ENCODE results near the gene ZBTB44.
"Not testable (repeated sequence)": the region's sequence is repeated elsewhere in the genome, so short reads cannot be mapped to it uniquely, and the experiment has no call there.

The ZBTB44 gene, protein sequence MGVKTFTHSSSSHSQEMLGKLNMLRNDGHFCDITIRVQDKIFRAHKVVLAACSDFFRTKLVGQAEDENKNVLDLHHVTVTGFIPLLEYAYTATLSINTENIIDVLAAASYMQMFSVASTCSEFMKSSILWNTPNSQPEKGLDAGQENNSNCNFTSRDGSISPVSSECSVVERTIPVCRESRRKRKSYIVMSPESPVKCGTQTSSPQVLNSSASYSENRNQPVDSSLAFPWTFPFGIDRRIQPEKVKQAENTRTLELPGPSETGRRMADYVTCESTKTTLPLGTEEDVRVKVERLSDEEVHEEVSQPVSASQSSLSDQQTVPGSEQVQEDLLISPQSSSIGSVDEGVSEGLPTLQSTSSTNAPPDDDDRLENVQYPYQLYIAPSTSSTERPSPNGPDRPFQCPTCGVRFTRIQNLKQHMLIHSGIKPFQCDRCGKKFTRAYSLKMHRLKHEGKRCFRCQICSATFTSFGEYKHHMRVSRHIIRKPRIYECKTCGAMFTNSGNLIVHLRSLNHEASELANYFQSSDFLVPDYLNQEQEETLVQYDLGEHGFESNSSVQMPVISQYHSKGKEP

DNA sequence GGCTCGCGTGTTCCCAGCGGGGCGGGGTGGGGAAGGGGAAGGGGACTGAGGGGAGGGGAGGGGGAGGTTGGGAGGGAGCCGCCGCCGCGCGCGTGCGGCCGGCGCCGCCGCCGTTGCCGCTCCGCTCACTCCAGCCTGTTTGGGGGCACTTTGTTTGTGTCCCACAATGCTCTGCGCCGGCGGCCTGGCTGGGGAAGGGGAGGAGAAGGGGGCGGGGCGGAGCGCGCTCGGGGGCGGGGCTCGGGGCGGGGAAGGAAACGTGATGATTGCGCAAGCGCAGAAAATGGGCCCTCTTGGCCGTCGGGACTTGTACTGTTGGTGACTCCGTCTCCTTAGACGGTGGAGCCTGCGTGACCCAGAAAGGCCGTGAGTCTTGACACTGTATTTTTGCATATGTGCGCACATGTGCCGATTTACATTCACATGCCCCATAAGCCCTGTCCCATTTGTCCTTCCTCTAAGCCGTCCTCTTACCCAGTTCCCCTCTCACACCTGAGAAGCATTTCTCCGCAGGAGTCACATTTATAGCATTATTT, at the start of gene ZBTB44:
ZBTB44 (minus strand) TSS at position 168 of the 536 bp plus-strand sequence. CDS start 53,044 bp downstream, outside the sequence.
- peak; percentile 96 for DNase-seq

GRCh38 chr11:130359419-130359818, 44.7 kb upstream of the ZBTB44 start:
- DNase-seq, result no peak

- no peak for DNase-seq
These were observed 43.7 kb upstream of the ZBTB44 start for GRCh38 chr11:130358398-130358797.

DNA sequence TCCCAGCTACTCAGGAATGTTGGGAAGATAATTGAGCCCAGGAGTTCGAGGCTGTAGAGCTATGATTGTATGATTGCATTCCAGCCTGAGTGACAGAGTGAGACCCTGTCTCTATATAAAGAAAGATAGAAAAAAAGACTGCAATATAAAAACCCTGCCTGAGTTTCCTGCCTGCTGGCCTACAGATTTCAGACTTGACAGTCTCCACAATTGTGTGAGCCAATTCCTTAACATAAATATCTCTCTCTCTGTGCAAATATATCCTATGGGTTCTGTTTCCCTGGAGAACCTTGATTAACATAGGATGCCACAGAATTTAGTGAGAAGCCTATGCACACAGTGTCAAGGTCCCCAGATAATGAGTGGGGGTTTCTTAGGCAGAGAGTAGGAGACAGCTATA, 32.5 kb upstream of the ZBTB44 start:
- DNase-seq, result no peak

GRCh38 chr11:130344841-130345240, 30.1 kb upstream of the ZBTB44 start:
- DNase-seq, result no peak

DNA sequence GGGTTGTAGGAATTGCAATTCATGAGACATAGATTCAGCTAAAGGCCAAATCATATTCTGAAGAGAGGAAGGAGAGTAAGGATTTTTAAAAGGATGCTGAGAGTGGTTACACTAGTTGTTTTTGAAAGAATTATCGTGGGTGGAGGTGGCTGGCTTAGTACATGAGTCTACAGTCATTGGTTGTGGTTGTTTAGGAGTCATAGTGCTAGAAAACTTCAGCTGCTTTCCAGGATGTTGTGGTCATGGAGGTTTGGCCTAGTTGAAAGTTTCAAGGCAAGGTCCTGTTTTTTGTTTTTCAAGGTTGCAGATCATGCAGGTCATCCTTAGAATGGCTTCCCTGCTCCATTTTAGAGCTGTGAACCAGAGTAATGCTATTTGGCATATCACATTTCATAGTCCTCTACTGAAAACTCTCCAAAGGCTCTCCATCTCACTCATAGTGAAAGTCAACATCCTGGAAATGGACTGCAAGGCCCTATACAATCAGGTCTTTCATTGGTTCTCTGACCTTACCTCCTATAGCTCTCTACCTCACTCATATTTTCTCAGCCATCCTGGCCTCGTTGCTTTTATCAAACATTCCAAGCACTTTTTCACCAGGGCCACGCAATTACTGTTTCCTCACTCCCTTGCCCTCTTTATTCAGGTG, 26.1 kb upstream of the ZBTB44 start:
- DNase-seq, result peak; percentile 19

- DNase-seq, result no peak
These were observed 23.9 kb upstream of the ZBTB44 start for GRCh38 chr11:130338667-130339066.

GRCh38 chr11:130337281-130338089, 22.8 kb upstream of the ZBTB44 start:
- DNase-seq, result no peak

DNA sequence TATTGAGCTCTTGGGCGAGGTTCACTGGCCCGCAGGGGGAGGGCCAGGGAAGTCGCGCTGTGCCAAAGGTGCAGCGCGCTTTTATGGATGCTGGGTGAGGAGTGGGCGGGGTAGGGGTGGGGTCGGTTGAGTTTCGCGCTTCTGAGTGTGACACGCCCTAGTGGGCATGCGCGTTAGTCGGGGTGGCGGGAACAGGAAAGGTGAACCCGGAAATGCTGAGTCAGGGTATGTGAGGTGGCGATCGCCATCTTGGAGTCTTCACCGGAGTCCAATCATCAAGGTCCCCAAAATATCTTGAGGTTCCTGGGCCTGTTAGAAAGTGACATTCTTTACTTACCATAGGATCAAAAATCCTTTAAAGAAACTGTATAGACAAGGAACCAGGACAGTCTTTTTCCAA, 16.7 kb upstream of the ZBTB44 start:
- not testable (repeated sequence) for DNase-seq

DNA sequence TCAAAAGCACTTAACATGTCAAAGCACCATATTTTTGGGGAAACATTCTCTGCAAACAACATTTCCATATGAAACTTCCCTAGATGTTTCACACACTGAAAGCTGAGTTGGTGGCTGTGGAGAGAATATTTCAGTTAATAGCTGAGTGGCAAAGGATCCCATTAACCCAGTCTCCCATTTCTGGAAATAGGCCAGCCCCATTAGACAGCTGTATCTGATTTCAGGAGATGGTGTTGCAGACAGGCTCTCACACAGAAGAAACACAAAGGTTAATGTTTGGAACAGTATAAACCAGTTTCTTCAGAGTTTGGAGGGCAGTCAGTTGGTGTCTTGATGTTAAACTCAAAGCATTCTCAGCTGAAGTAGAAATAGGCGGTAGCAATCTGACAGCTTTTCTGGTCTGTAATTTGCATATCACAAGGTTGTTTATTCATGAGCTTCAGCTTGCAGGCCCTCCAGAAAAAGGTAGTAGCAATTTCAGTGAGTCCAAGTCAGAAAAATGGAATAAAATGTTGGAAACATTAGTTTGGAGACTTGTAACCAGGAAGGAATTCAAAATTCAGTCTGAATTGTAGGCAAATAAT, 15.5 kb upstream of the ZBTB44 start:
- no peak for DNase-seq

DNA sequence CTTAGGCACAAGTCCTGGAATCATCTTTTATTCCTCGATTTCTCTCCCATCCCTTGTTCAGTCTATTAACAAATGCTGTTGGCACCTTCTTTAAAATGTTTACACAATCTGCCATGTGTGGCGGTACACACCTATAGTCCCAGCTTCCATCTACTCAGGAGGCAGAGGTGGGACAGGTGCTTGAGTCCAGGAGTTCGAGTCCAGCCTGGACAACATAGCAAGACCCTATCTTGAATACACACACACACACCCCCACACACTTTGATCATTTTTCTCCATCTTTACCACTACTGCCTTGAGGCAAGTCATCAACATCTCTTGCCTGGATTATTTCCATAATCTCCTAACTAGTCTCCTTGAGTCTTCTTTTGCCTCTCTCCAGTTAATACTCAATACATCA, 13.7 kb upstream of the ZBTB44 start:
- no peak for DNase-seq

DNA sequence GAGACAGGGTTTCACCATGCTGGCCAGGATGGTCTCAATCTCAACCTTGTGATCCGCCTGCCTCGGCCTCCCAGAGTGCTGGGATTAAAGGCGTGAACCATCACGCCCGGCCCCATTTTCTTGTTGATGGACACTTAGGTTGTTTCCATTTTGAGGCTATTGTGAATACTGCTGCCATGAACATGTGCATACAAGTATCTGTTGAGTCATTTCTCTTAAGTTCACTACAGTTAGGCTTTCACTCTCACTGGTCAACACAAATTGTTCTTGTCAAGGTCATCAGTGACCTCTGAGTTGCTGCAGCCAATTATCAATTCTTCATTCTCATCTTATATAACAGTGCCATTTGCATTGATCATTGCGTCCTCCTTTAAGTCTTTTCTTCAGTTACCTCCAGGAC, 13.0 kb upstream of the ZBTB44 start:
- no peak for DNase-seq

GRCh38 chr11:130325691-130326090, 11.0 kb upstream of the ZBTB44 start:
- DNase-seq, result no peak

DNA sequence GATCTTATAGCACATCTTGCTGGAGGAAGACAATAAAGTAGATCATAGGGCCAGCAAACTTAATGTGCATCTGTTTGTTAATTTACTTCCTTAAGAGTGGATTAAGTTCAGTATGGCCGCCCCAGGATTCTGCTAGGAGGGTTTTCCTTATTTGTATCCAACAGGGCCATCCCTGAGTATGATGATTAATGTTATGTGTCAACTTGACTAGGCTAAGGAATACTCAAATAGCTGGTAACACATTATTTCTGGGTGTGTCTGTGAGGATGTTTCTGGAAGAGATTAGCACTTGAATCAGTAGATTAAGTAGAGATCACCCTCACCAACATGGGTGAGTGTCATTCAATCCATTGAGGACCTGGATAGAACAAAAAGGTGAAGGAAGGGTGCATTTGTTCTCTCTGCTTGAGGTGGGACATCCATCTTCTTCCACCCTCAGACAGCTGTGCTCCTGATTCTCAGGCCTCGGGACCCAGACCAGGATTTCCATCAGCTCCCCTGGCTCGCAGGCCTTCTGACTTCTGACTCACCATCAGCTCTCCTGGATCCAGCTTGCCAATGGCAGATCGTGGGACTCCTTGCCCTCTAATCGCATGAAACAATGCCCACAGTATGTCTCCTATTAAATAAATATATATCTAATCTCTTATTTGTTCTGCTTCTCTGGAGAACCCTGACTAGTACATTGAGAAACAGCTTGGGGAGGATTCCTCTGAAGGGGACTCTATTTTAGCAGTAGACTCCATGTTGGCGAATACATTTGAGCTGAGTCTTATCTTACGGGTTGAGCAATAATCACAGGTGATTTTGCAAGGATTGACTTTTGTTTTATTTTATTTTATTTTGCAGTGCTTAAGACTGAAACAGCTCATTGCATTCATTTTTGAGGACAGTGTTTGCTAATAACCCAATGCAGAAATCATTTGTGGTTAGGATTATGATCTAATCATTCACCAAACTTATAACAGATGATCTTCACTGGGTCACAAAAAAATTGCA, 9.0 kb upstream of the ZBTB44 start:
- no peak for DNase-seq

GRCh38 chr11:130322126-130322525, 7.4 kb upstream of the ZBTB44 start:
- no peak for DNase-seq

GRCh38 chr11:130318031-130318673, 3.4 kb upstream of the ZBTB44 start:
- no peak for DNase-seq

GRCh38 chr11:130315354-130315970, 745 bp upstream of the ZBTB44 start:
- DNase-seq, result peak; percentile 77

DNA sequence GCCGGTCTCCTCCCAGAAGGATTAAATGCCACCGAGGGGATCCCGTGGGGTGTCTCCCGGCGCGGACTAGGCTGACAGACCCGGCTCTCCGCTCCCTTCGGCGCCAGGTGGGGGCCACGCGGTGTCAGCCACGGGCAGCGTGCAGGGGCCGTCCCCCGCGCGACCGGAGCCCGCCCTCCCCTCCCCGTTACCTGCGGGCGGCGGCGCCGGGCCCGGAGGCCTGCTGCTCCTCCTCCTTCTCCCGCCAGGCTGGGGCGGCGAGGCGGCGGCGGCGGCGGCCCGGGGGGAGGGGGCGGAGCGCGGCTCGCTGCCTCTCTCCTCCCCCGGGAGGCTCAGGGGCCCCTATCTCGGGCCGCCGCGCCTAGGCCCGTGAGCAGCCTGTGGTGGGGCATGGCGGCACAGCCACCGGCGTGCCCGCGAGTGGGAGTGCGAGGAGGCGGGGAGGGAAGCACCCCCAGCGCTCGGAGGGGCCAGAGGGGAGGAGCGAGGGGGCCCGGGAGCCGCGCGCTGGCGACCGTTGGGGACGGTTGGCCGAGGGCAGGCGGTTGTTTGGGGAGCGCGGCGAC, 450 bp downstream of the ZBTB44 start:
- peak; percentile 87 for DNase-seq

GRCh38 chr11:130313383-130314183, 1.1 kb downstream of the ZBTB44 start:
- peak; percentile 87 for DNase-seq

All from DMS53 (cell line).